ENCODE results near the gene LENG8. TPM values are rescaled to one million over a fixed set of nuclear protein-coding genes. Genes with fewer than 3 reads are reported as not detected.

The LENG8 gene
- total RNA-seq, 4 donors from 2014 or later = 124 to 219 (median 157) TPM

- TF ChIP-seq POLR2A (IDR thresholded peaks at IDR 0.05) (no peak), CTCF (IDR thresholded peaks at IDR 0.05) (no peak)
- DNase-seq = no peak
- no peaks in the 10 kb centered on the region for H3K9me3 ChIP-seq
- intact Hi-C loops (cut with DNase I) = no loop called here
- no peaks in the 10 kb centered on the region for H3K27me3 ChIP-seq
- peaks cover 26 to 40% of the 10 kb centered on the region in 2 donors for H3K4me1 ChIP-seq
- 24 to 25% methylated on average over 3 to 8 of the region's 16 CpGs for WGBS, 2 donors
- H3K4me3 ChIP-seq (replicated peaks in 1 of 3) = no peak overlapping the region
- no peaks in the 10 kb centered on the region for H3K36me3 ChIP-seq
- no peak overlapping the region for H3K27ac ChIP-seq
Observed at GRCh38 chr19:54435551-54436016, 13.4 kb upstream of the LENG8 start.

GRCh38 chr19:54436031-54436523 lies 12.9 kb upstream of the LENG8 start:
- no peak for DNase-seq
- Histone ChIP-seq H3K4me1 (peaks cover 21 to 35% of the 10 kb centered on the region in 2 donors), H3K27me3 (no peaks in the 10 kb centered on the region), H3K36me3 (no peaks in the 10 kb centered on the region), H3K4me3 (replicated peaks in 1 of 3) (no peak overlapping the region), H3K27ac (no peak overlapping the region), H3K9me3 (no peaks in the 10 kb centered on the region)
- no peak for TF ChIP-seq CTCF (IDR thresholded peaks at IDR 0.05)
- no peak for TF ChIP-seq POLR2A (IDR thresholded peaks at IDR 0.05)
- intact Hi-C loops (cut with DNase I) = no loop called here
- WGBS, 2 donors = 28 to 31% methylated on average over 10 to 13 of the region's 15 CpGs

GRCh38 chr19:54436628-54437252 lies 12.3 kb upstream of the LENG8 start:
- WGBS, 2 donors = 76 to 89% methylated on average over 10 of the region's 10 CpGs
- H3K36me3 ChIP-seq = no peaks in the 10 kb centered on the region
- H3K9me3 ChIP-seq = no peaks in the 10 kb centered on the region
- H3K27me3 ChIP-seq = no peaks in the 10 kb centered on the region
- no peak for DNase-seq
- intact Hi-C loops (cut with DNase I) = no loop called here
- no peak for TF ChIP-seq POLR2A (IDR thresholded peaks at IDR 0.05)
- no peak for TF ChIP-seq CTCF (IDR thresholded peaks at IDR 0.05)
- H3K4me1 ChIP-seq = peaks cover 14 to 28% of the 10 kb centered on the region in 2 donors
- H3K4me3 ChIP-seq (replicated peaks in 1 of 3) = no peak overlapping the region
- no peak overlapping the region for H3K27ac ChIP-seq

GRCh38 chr19:54439174-54439851 lies 9.7 kb upstream of the LENG8 start:
- Histone ChIP-seq H3K36me3 (no peaks in the 10 kb centered on the region), H3K9me3 (no peaks in the 10 kb centered on the region), H3K4me3 (replicated peaks in 1 of 3) (no peak overlapping the region), H3K27me3 (no peaks in the 10 kb centered on the region), H3K4me1 (peaks cover 9 to 21% of the 10 kb centered on the region in 2 donors), H3K27ac (no peak overlapping the region)
- intact Hi-C loops (cut with DNase I) = no loop called here
- TF ChIP-seq CTCF (IDR thresholded peaks at IDR 0.05) (peak in 4 of 6 experiments; percentile 4 to 37 (median 20)), POLR2A (IDR thresholded peaks at IDR 0.05) (no peak)
- peak in 1 of 2 donors; percentile 49 for DNase-seq
- WGBS, 2 donors = 68 to 75% methylated on average over 10 to 15 of the region's 15 CpGs

- WGBS, 2 donors = 88 to 95% methylated on average over 5 of the region's 5 CpGs
- peaks cover 4 to 8% of the 10 kb centered on the region in 2 donors for H3K4me1 ChIP-seq
- H3K9me3 ChIP-seq = no peaks in the 10 kb centered on the region
- H3K27ac ChIP-seq = no peak overlapping the region
- intact Hi-C loops (cut with DNase I) = no loop called here
- DNase-seq = no peak
- H3K27me3 ChIP-seq = no peaks in the 10 kb centered on the region
- TF ChIP-seq POLR2A (IDR thresholded peaks at IDR 0.05) = no peak
- no peak for TF ChIP-seq CTCF (IDR thresholded peaks at IDR 0.05)
- H3K4me3 ChIP-seq (replicated peaks in 1 of 3) = no peak overlapping the region
- peaks cover 0 to 4% of the 10 kb centered on the region in 2 donors for H3K36me3 ChIP-seq
Observed at GRCh38 chr19:54440641-54441040, 8.4 kb upstream of the LENG8 start.

Measured in thyroid gland (tissue), 4 donors.